ENCODE data around the gene NR4A2.

The NR4A2 gene

GRCh38 chr2:156339865-156340264 is 7.3 kb upstream of the NR4A2 start:
- no peak for DNase-seq

DNA sequence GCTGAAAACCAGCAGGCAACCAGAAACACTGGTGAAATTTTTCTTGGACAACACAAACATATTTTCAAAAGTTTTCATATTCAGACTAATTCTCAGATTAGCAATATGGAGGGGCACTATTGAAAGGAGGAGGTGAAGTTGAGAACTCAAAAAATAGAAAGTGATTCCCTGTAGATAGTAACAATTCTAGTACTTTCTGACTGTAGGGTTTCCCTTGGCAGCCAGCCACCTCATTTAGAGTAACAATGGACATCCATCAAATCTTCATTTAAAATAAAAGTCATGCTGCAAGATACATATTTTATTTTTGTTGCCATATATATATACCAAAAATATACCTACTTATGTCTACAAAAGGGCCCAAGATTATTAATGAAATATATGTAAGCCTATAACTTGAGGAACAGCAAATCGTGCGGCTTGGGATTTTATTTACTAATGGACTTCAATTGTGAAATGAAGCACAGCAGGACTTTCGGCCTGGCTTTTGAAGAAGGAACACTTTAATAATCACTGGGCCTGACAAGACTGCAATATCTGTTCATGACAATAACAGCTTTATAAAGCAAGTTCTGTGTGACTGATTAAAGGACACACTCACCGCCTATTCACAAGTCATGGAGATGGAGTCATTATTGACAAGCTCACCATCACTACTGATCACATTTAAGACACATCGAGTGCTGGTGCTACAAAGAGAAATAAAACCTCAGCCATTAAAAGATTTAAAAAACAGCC is 6.8 kb upstream of the NR4A2 start:
- no peak for DNase-seq

GRCh38 chr2:156338578-156338977 is 6.1 kb upstream of the NR4A2 start:
- DNase-seq: no peak

DNA sequence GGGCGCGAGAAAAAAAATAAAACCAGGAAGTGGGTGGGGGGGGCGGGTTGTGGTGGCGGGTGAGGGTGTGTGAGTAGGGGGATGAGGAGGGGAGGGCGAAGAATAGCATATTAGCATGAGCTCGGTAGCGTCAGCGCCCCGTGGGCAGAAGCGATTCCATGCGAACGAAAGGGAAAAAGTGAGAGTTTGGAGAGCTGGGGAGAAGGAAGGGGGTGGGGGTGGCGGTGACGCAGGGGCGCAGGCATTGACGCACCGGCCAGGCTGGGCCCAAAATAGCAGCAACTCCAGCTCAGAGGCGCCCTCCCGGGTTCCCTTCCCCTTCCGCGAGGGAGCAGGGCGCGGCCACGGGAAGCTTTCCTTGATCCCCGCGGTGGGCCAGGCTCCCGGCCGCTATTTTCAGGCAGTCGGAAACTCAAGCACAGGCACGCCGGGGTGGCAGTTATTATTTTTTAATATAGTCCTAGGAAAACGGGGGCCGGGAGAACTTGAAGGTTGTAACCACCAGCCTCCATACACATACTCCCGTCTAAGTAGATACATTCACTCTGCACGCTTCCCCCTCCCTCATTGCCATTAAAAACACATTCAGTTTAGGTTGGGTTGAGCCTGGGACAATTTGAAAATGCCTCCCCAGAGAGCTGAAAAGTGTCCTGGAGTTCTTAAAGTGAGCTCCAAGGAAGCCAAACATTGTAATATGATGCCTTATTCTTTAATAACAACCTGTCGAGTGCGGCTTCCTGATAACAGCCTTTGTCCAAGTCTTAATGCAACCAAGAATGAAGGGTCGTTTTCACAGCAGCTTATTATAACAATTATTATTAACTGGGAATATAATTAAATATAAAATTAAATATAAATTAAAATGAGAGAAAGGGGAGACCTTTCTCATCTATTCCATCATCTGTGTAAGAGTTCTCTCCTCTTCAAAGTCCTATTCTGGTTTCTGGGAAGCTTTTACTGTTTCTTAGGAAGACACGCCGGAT is 2.3 kb upstream of the NR4A2 start:
- DNase-seq: peak; percentile 70

- peak; percentile 66 for DNase-seq
Measured at GRCh38 chr2:156333951-156334495, 1.5 kb upstream of the NR4A2 start.

- DNase-seq: no peak
Measured at GRCh38 chr2:156333274-156333950, 891 bp upstream of the NR4A2 start.

DNA sequence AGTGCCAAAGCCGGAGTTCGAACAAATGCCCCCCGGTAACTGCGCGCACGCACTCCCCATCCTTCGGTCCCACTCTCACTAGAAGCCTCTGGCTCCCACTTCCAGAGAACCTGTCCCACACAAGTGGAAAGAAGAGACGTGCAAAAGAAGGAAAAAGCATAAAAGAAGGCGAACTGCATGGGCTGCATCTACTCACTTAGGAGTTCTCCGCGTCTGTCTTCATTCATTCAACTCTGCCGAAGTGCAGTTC is 312 bp downstream of the NR4A2 start:
- no peak for DNase-seq

DNA sequence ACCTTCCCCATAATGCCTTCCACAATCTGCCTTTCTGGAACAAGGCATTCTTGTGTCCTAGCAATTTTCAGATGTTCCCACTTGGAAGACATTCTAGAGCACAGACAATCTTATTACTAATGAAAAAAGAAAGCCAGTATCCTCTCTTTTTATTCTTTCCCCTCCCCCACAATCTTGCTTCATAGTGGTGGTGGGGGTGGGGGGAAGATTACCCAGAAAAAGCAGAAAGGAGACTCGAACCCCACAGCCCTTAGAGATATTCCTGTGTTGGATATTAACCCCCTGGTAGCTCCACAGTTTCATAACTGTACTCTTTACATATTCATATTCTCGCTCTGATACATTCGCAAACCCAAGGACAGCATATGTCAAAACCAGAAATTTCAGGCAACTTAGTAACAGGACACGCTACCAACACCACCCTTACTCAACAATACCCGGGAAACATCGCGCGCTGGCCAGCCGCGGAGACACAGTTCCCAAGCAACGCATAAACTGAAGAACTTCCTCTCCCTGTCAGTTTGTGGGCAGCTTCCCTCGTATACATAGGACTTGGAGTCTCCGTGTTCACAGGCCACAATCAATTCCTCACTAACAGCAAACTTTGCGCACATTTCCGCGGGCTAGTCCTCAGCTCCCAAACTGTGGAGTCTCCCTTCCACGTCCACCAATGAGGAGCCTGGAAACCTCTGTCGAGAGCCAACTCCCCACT is 793 bp downstream of the NR4A2 start:
- peak; percentile 46 for DNase-seq

DNA sequence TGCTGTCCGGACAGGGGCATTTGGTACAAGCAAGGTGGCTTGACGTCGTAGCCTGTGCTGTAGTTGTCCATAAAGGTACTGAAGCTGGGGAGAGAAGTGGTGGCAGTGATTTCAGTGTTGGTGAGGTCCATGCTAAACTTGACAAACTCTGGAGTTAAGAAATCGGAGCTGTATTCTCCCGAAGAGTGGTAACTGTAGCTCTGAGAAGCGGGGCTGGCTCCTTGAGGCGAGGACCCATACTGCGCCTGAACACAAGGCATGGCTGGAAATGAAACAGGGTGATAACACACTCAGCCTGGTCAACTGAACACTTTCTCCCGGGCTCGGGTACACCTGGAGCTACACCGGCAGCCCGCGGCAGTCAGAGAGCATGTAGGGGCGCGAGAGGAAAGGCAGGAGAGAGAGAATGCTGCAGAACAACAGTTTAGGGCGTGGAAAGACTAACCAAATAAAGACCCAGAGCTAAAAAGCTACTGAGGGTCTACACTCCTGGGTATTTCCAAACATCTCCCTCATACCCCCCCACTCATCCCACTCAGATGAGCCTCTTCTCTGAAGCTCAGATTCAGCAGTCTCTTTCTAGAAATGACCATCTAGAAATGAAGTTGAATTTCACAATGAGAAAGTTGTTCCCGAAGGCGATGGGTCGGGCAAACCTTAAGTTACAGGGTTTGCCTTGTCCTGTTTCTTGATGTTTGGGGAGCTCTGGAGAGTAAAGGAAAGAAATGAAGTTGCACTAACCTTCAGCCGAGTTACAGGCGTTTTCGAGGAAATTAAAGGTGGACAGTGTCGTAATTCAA is 2.4 kb downstream of the NR4A2 start:
- no peak for DNase-seq

- no peak for DNase-seq
Measured at GRCh38 chr2:156329031-156329926, 3.2 kb downstream of the NR4A2 start.

DNA sequence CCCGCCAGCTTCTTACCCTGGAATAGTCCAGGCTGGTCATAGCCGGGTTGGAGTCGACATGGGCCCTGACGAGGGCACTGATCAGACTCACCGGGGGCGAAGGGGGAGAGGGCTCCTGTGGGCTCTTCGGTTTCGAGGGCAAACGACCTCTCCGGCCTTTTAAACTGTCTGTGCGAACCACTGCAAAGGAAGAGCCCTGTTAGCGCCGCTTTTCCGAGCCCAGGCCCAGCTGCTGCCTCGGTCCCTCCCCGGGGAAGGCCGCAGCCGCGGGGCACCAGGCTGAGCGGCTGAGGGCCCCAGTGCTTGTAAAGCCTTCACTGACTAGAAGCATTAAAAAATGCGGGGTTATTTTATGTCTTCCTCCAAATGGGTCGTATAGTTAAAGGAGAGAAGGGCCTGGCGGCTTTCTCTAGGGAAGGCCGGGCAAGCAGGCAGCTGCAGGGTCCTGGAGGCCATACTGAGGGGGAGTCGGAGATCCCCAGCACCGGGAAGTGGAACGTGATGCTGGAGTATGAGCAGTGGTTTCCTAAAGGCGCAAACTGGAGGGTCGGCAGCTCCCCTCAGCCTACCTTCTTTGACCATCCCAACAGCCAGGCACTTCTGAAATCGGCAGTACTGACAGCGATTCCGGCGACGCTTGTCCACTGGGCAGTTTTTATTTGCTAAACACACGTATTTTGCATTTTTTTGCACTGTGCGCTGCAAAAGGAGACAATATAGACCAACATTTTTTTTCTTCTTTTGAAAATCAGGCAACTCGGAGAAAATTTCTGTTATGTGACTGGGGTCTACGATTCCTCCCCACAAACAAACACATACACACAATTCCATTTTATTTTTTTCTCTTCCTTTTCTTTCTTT is 4.5 kb downstream of the NR4A2 start:
- DNase-seq: no peak

DNA sequence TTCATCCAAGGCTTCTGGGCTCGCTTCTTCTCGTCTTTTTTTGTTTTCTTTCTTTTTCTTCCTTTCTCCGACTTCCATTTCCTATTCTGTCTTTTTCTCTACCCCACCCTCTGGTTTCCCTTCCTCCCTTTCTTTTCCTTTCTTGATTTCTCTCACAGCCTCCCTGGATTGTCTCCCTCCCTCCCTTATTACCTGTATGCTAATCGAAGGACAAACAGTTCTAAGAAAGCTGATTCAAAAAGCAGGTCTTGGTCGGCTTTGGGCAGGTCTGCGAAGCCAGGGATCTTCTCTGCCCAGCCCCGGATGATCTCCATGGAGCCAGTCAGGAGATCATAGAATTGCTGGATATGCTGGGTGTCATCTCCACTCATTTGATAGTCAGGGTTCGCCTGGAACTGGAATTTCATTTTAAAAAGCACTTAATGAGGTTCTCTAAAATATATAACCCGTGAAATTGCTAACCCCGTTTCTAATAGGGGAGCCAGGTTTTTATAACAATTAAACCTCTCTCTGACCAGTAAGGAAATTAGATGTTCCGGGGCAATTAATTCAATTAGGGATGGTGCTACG is 5.9 kb downstream of the NR4A2 start:
- no peak for DNase-seq

DNA sequence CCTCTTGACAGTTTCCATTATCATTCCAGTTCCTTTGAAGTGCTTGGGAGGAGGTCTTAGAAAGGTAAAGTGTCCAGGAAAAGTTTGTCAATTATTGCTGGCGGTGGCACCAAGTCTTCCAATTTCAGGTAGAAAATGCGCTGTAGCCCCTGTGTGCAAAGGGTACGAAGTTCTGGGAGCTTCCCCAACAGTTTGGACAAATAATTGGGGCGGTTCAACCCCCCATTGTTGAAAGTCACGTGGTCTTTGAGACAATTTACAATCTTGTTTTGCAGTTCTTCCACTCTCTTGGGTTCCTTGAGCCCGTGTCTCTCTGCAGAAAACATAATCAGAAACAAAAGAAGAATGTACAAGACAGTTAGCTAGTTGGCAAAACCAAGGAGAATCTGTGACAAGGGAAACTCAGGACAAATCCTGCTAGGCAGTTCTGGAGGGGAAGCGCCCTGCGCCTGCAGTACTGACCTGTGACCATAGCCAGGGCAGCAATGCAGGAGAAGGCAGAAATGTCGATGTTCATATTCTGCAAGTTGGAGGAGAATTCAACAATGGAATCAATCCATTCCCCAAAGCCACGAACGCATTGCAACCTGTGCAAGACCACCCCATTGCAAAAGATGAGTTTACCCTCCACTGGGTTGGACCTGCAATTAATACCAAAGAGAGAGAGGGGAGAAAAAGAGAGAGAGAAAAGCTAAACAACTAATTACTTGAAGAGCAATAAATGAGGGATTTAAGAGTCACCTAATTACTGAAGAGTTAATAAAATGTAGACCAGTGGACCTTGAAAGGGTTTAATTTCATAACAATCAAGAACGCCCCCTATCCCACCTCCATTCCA is 6.6 kb downstream of the NR4A2 start:
- DNase-seq: no peak

DNA sequence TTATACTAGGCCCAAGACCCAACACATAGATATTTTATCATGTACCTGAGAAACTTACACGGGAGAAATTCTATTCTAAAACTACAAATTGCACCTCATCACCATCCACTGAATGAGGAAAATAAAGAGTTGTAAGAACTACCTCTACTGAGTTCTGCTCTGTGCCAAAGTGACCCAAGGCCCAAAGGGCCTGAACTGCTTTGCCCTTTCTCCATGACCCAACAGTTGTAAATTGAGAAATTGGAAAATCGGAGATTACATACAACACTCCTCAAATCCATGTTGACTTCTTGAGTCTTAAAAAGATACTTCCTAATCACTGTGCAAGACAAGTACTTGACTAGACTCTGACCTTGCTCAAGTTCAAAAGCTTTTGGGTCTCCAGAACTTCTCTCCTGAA is 8.8 kb downstream of the NR4A2 start:
- no peak for DNase-seq

- DNase-seq: no peak
Measured at GRCh38 chr2:156322686-156323231, 9.8 kb downstream of the NR4A2 start.

GRCh38 chr2:156322051-156322685 is 10.4 kb downstream of the NR4A2 start:
- DNase-seq: no peak

DNA sequence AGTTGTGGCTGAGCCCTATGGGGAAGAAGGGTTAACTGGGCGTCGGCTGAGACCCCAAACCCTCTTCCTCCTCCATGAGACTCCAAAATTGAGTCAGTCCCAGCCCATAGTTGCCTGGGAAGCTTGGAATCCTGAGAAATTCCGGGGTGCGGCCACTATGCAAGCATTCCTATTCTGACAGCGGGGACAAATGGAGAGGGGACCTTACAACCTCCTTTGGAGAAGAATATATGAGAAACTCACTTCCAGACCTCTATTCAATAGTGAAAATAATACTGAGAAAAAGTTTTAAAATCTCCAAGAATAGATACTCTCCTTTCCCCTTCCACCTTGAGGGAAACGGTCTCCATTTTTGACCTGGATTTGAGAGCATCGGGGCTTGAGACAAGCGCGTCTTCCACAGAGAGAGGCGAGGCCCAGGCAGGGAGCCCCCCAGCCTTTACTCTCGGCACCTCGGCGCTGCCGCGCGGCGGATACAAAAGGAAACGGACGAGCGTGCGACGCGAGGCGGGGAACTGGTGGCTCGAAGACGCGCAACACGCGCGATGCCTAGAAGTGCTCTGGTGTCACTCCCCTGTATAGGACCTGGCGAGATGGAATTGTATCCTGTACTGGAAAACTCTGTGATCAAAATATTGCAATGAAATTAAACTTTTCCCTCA is 11.1 kb downstream of the NR4A2 start:
- no peak for DNase-seq
